Ishikawa (cell line): ENCODE results near the gene IL22RA2.

Experiments used
- CEBPB ChIP-seq: IDR thresholded peaks from 2 replicates; pipeline ENCODE4 v1.6.1; 2012
- CREB1 ChIP-seq: IDR thresholded peaks from 2 replicates; pipeline ENCODE4 v1.6.1; 2012; ENCODE audit warnings: low read depth
- EGR1 ChIP-seq: IDR thresholded peaks from 2 replicates; pipeline ENCODE4 v1.6.1; 2012
- EP300 ChIP-seq: IDR thresholded peaks from 2 replicates; pipeline ENCODE4 v1.6.1; 2012; ENCODE audit warnings: borderline replicate concordance
- FOXM1 ChIP-seq: IDR thresholded peaks from 2 replicates; pipeline ENCODE4 v1.6.1; 2012; ENCODE audit warnings: low read depth, borderline replicate concordance
- MAX ChIP-seq: IDR thresholded peaks from 2 replicates; pipeline ENCODE4 v1.6.1; 2012
- NFIC ChIP-seq: IDR thresholded peaks from 2 replicates; pipeline ENCODE4 v1.6.1; 2012
- RAD21 ChIP-seq: IDR thresholded peaks from 2 replicates; pipeline ENCODE4 v1.6.1; 2012; ENCODE audit warnings: low read depth
- REST ChIP-seq: IDR thresholded peaks from 2 replicates; pipeline ENCODE4 v1.6.1; 2012; ENCODE audit warnings: low read depth, mild to moderate bottlenecking
- TAF1 ChIP-seq: IDR thresholded peaks from 2 replicates; pipeline ENCODE4 v1.6.1; 2012; ENCODE audit warnings: low read depth, mild to moderate bottlenecking
- TCF12 ChIP-seq: IDR thresholded peaks from 2 replicates; pipeline ENCODE4 v1.6.1; 2012; ENCODE audit warnings: low read depth
- TEAD4 ChIP-seq: IDR thresholded peaks from 2 replicates; pipeline ENCODE4 v1.6.1; 2012
- USF1 ChIP-seq: IDR thresholded peaks from 2 replicates; pipeline ENCODE4 v1.6.1; 2012
- YY1 ChIP-seq: IDR thresholded peaks from 2 replicates; pipeline ENCODE4 v1.6.1; 2012; ENCODE audit warnings: low read depth
- ZBTB7A ChIP-seq: IDR thresholded peaks from 2 replicates; pipeline ENCODE4 v1.6.1; 2012; ENCODE audit warnings: low read depth

Gene IL22RA2

GRCh38 chr6:137217801-137218472 is 44.5 kb upstream of the IL22RA2 start:
- TF ChIP-seq USF1 = no peak
- no peak for TF ChIP-seq RAD21
- no peak for TF ChIP-seq TAF1
- TF ChIP-seq TCF12 = no peak
- no peak for TF ChIP-seq ZBTB7A
- no peak for TF ChIP-seq FOXM1
- no peak for TF ChIP-seq EP300
- TF ChIP-seq NFIC = no peak
- no peak for TF ChIP-seq YY1
- TF ChIP-seq REST = no peak
- TF ChIP-seq MAX = no peak
- no peak for TF ChIP-seq EGR1
- no peak for TF ChIP-seq CREB1
- no peak for TF ChIP-seq TEAD4
- no peak for TF ChIP-seq CEBPB

- TF ChIP-seq TCF12 (no peak), TEAD4 (no peak), USF1 (no peak), YY1 (no peak), RAD21 (no peak), REST (no peak), EGR1 (no peak), FOXM1 (no peak), NFIC (no peak), EP300 (no peak), ZBTB7A (no peak), TAF1 (no peak), MAX (no peak), CEBPB (no peak), CREB1 (no peak)
These were observed 43.6 kb upstream of the IL22RA2 start for GRCh38 chr6:137216875-137217553.

- TF ChIP-seq TCF12 (no peak), FOXM1 (no peak), EP300 (no peak), TEAD4 (no peak), EGR1 (no peak), MAX (no peak), TAF1 (no peak), NFIC (no peak), RAD21 (no peak), USF1 (no peak)
These were observed 42.7 kb upstream of the IL22RA2 start for GRCh38 chr6:137216106-137216505.

- no peak for TF ChIP-seq REST
- no peak for TF ChIP-seq TEAD4
- no peak for TF ChIP-seq CREB1
- no peak for TF ChIP-seq MAX
- no peak for TF ChIP-seq EP300
- TF ChIP-seq EGR1 = no peak
- TF ChIP-seq TAF1 = no peak
These were observed 41.5 kb upstream of the IL22RA2 start for GRCh38 chr6:137214931-137215330.
